Loucy (cell line): ENCODE results near the gene TNNT2.

Experiments used
- EZH2phosphoT487 ChIP-seq: fragments of 200-600 bp; IDR thresholded peaks from 2 replicates; pipeline ENCODE4 v1.6.1; 2018; ENCODE audit warnings: antibody characterized with exemption, mild to moderate bottlenecking, moderate library complexity, borderline replicate concordance
- TF ChIP-seq, protein P1 (sequence below): fragments of 200-600 bp; sonication (generic); conservative IDR thresholded peaks from 2 replicates; pipeline ENCODE4 v1.5.1; 2014; ENCODE audit warnings: mild to moderate bottlenecking, antibody characterized with exemption, low read length

DNA sequence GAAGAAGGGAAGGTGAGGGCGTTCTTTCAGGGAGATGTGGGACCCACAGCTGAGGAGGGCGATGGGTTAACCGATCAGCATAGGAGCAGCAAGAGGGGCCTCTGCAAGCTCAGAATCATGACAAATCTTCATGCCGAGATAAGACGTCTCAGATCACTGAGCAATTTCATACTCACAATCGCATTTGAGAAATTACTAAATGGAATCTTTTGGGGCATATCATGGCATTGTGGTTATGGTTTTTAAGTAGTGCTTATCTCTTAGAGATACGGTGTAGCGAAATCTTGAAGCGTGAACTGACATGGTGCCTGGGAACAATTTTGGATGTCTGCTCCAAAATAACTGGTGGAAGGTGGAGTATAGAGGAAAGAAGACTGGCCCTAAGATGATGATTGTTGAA, 6.2 kb downstream of the TNNT2 start:
- TF ChIP-seq, protein P1, sequence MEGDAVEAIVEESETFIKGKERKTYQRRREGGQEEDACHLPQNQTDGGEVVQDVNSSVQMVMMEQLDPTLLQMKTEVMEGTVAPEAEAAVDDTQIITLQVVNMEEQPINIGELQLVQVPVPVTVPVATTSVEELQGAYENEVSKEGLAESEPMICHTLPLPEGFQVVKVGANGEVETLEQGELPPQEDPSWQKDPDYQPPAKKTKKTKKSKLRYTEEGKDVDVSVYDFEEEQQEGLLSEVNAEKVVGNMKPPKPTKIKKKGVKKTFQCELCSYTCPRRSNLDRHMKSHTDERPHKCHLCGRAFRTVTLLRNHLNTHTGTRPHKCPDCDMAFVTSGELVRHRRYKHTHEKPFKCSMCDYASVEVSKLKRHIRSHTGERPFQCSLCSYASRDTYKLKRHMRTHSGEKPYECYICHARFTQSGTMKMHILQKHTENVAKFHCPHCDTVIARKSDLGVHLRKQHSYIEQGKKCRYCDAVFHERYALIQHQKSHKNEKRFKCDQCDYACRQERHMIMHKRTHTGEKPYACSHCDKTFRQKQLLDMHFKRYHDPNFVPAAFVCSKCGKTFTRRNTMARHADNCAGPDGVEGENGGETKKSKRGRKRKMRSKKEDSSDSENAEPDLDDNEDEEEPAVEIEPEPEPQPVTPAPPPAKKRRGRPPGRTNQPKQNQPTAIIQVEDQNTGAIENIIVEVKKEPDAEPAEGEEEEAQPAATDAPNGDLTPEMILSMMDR = no peak
- TF ChIP-seq EZH2phosphoT487 = no peak
